SH-SY5Y (cell line): ENCODE measurements around the gene SNTG2.

Experiments used
- GATA2 ChIP-seq: IDR thresholded peaks from 2 replicates; pipeline ENCODE4 v1.6.1; 2011; ENCODE audit warnings: mild to moderate bottlenecking, low read depth, low read length
- GATA3 ChIP-seq: IDR thresholded peaks from 2 replicates; pipeline ENCODE4 v1.6.1; 2011; ENCODE audit warnings: low read depth, mild to moderate bottlenecking, low read length, moderate library complexity

The SNTG2 gene

GRCh38 chr2:1154710-1155594 lies 204.3 kb downstream of the SNTG2 start:
- no peak for TF ChIP-seq GATA2
- TF ChIP-seq GATA3: no peak

- TF ChIP-seq GATA2 (no peak), GATA3 (no peak)
These were observed 205.4 kb downstream of the SNTG2 start for GRCh38 chr2:1156059-1156458.

- TF ChIP-seq GATA2 (no peak), GATA3 (no peak)
These were observed 205.9 kb downstream of the SNTG2 start for GRCh38 chr2:1156531-1156930.

- no peak for TF ChIP-seq GATA2
- no peak for TF ChIP-seq GATA3
These were observed 206.5 kb downstream of the SNTG2 start for GRCh38 chr2:1157107-1157506.

GRCh38 chr2:1159013-1159412 lies 208.4 kb downstream of the SNTG2 start:
- no peak for TF ChIP-seq GATA2
- no peak for TF ChIP-seq GATA3

GRCh38 chr2:1162246-1162645 lies 211.6 kb downstream of the SNTG2 start:
- no peak for TF ChIP-seq GATA2
- TF ChIP-seq GATA3: no peak

- no peak for TF ChIP-seq GATA3
- no peak for TF ChIP-seq GATA2
These were observed 212.3 kb downstream of the SNTG2 start for GRCh38 chr2:1162768-1163584.

GRCh38 chr2:1166976-1167375 lies 216.3 kb downstream of the SNTG2 start:
- no peak for TF ChIP-seq GATA2
- no peak for TF ChIP-seq GATA3

GRCh38 chr2:1168846-1169245 lies 218.2 kb downstream of the SNTG2 start:
- no peak for TF ChIP-seq GATA3
- TF ChIP-seq GATA2: no peak

- TF ChIP-seq GATA2: no peak
These were observed 218.8 kb downstream of the SNTG2 start for GRCh38 chr2:1169291-1169949.

- TF ChIP-seq GATA2 (no peak), GATA3 (no peak)
These were observed 219.6 kb downstream of the SNTG2 start for GRCh38 chr2:1170241-1170640.

GRCh38 chr2:1170711-1171110 lies 220.1 kb downstream of the SNTG2 start:
- TF ChIP-seq GATA3 (no peak), GATA2 (no peak)

- TF ChIP-seq GATA3: no peak
- no peak for TF ChIP-seq GATA2
These were observed 222.9 kb downstream of the SNTG2 start for GRCh38 chr2:1173528-1173927.

GRCh38 chr2:1181893-1182292 lies 231.2 kb downstream of the SNTG2 start:
- TF ChIP-seq GATA2 (no peak), GATA3 (no peak)

- TF ChIP-seq GATA2 (no peak), GATA3 (no peak)
These were observed 232.7 kb downstream of the SNTG2 start for GRCh38 chr2:1183300-1183699.
